ENCODE data around the gene KRT17. TPM values are rescaled to one million over a fixed set of nuclear protein-coding genes. Genes with fewer than 3 reads are reported as not detected.

Gene KRT17
- total RNA-seq, 1 donor from 2014 or later, result not detected

GRCh38 chr17:41666237-41666641 lies 41.9 kb upstream of the KRT17 start:
- peak overlapping the region; percentile 90 for H3K27ac Mint-ChIP-seq (ENCODE audit: unreplicated experiment)
- TF ChIP-seq CTCF (IDR thresholded peaks at IDR 0.05; ENCODE audit: partially characterized antibody, unreplicated experiment), result peak; percentile 48
- peaks cover 5% of the 10 kb centered on the region for H3K4me1 Mint-ChIP-seq (ENCODE audit: low read depth, unreplicated experiment)
- no peaks in the 10 kb centered on the region for H3K36me3 Mint-ChIP-seq (ENCODE audit: unreplicated experiment)
- DNase-seq, result no peak
- H3K9me3 Mint-ChIP-seq (ENCODE audit: unreplicated experiment), result peaks cover 10% of the 10 kb centered on the region
- peaks cover 7% of the 10 kb centered on the region for H3K27me3 Mint-ChIP-seq (ENCODE audit: unreplicated experiment)
- H3K4me3 Mint-ChIP-seq (ENCODE audit: unreplicated experiment), result peak overlapping the region; percentile 85

GRCh38 chr17:41665566-41666236 lies 41.3 kb upstream of the KRT17 start:
- Mint-ChIP-seq H3K36me3 (ENCODE audit: unreplicated experiment) (no peaks in the 10 kb centered on the region), H3K4me3 (ENCODE audit: unreplicated experiment) (peak overlapping the region; percentile 85), H3K27ac (ENCODE audit: unreplicated experiment) (peak overlapping the region; percentile 90), H3K27me3 (ENCODE audit: unreplicated experiment) (peaks cover 7% of the 10 kb centered on the region), H3K9me3 (ENCODE audit: unreplicated experiment) (peaks cover 10% of the 10 kb centered on the region), H3K4me1 (ENCODE audit: low read depth, unreplicated experiment) (peaks cover 5% of the 10 kb centered on the region)
- peak; percentile 95 for DNase-seq
- TF ChIP-seq CTCF (IDR thresholded peaks at IDR 0.05; ENCODE audit: partially characterized antibody, unreplicated experiment), result peak; percentile 94

GRCh38 chr17:41664587-41665565 lies 40.5 kb upstream of the KRT17 start:
- Mint-ChIP-seq H3K27ac (ENCODE audit: unreplicated experiment) (peak overlapping the region; percentile 78), H3K9me3 (ENCODE audit: unreplicated experiment) (peaks cover 10% of the 10 kb centered on the region), H3K27me3 (ENCODE audit: unreplicated experiment) (peaks cover 7% of the 10 kb centered on the region), H3K4me1 (ENCODE audit: low read depth, unreplicated experiment) (peaks cover 5% of the 10 kb centered on the region), H3K4me3 (ENCODE audit: unreplicated experiment) (no peak overlapping the region), H3K36me3 (ENCODE audit: unreplicated experiment) (no peaks in the 10 kb centered on the region)
- DNase-seq, result no peak
- TF ChIP-seq CTCF (IDR thresholded peaks at IDR 0.05; ENCODE audit: partially characterized antibody, unreplicated experiment), result no peak

- peaks cover 5% of the 10 kb centered on the region for H3K4me1 Mint-ChIP-seq (ENCODE audit: low read depth, unreplicated experiment)
- no peak overlapping the region for H3K27ac Mint-ChIP-seq (ENCODE audit: unreplicated experiment)
- H3K9me3 Mint-ChIP-seq (ENCODE audit: unreplicated experiment), result peaks cover 10% of the 10 kb centered on the region
These were observed 39.7 kb upstream of the KRT17 start for GRCh38 chr17:41664172-41664457.

More at GRCh38 chr17:41664172-41664457, 39.7 kb upstream of the KRT17 start:
- Mint-ChIP-seq H3K36me3 (ENCODE audit: unreplicated experiment) (no peaks in the 10 kb centered on the region), H3K4me3 (ENCODE audit: unreplicated experiment) (no peak overlapping the region), H3K27me3 (ENCODE audit: unreplicated experiment) (peaks cover 7% of the 10 kb centered on the region)
- no peak for TF ChIP-seq CTCF (IDR thresholded peaks at IDR 0.05; ENCODE audit: partially characterized antibody, unreplicated experiment)
- no peak for DNase-seq

Measured in glutamatergic neuron (in vitro differentiated cells).